Measurements from ENCODE around the gene SNAP91. TPM values are rescaled to one million over a fixed set of nuclear protein-coding genes. Genes with fewer than 3 reads are reported as not detected.

The SNAP91 gene
- total RNA-seq, 3 donors from 2014 or later (not counting 1 experiment from before 2014, with no cell fraction given) = not detected

GRCh38 chr6:83605517-83605916 lies 103.4 kb downstream of the SNAP91 start:
- no peak overlapping the region for H3K27ac Mint-ChIP-seq
- no peaks in the 10 kb centered on the region for H3K36me3 Mint-ChIP-seq
- no peaks in the 10 kb centered on the region for H3K9me3 Mint-ChIP-seq
- Histone ChIP-seq H3K27ac (ENCODE audit: low read length) (no peak overlapping the region), H3K27me3 (ENCODE audit: control insufficient read depth, insufficient read depth, low read length) (no peaks in the 10 kb centered on the region), H3K36me3 (ENCODE audit: control insufficient read depth, insufficient read depth, low read length) (no peaks in the 10 kb centered on the region), H3K4me1 (ENCODE audit: control insufficient read depth, insufficient read depth, low read length) (no peaks in the 10 kb centered on the region), H3K4me3 (ENCODE audit: low read length) (no peak overlapping the region), H3K9me3 (ENCODE audit: control insufficient read depth, insufficient read depth, low read length) (no peaks in the 10 kb centered on the region)
- no peaks in the 10 kb centered on the region for H3K27me3 Mint-ChIP-seq (ENCODE audit: low read depth in 2 of 2)
- TF ChIP-seq CTCF (IDR thresholded peaks at IDR 0.05) = no peak
- DNase-seq (no peak), ATAC-seq (no peak)
- 67% methylated on average over 1 of the region's 1 CpG for WGBS (ENCODE audit: insufficient coverage)
- no peaks in the 10 kb centered on the region for H3K4me1 Mint-ChIP-seq
- H3K4me3 Mint-ChIP-seq = no peak overlapping the region
- intact Hi-C loops (cut with micrococcal nuclease) = no loop called here

GRCh38 chr6:83603551-83603950 lies 105.3 kb downstream of the SNAP91 start:
- no peaks in the 10 kb centered on the region for H3K9me3 ChIP-seq (ENCODE audit: control insufficient read depth, insufficient read depth, low read length)
- Mint-ChIP-seq H3K9me3 (no peaks in the 10 kb centered on the region), H3K4me3 (no peak overlapping the region), H3K4me1 (no peaks in the 10 kb centered on the region), H3K27ac (no peak overlapping the region), H3K27me3 (ENCODE audit: low read depth in 2 of 2) (no peaks in the 10 kb centered on the region), H3K36me3 (no peaks in the 10 kb centered on the region)
- H3K4me3 ChIP-seq (ENCODE audit: low read length) = no peak overlapping the region
- no peaks in the 10 kb centered on the region for H3K36me3 ChIP-seq (ENCODE audit: control insufficient read depth, insufficient read depth, low read length)
- no peak for TF ChIP-seq CTCF (IDR thresholded peaks at IDR 0.05)
- no peaks in the 10 kb centered on the region for H3K4me1 ChIP-seq (ENCODE audit: control insufficient read depth, insufficient read depth, low read length)
- intact Hi-C loops (cut with micrococcal nuclease) = no loop called here
- no peak for DNase-seq
- WGBS (ENCODE audit: insufficient coverage) = 92% methylated on average over 1 of the region's 2 CpGs
- no peaks in the 10 kb centered on the region for H3K27me3 ChIP-seq (ENCODE audit: control insufficient read depth, insufficient read depth, low read length)
- ATAC-seq = no peak
- H3K27ac ChIP-seq (ENCODE audit: low read length) = no peak overlapping the region

- no peaks in the 10 kb centered on the region for H3K36me3 Mint-ChIP-seq
- no peaks in the 10 kb centered on the region for H3K4me1 Mint-ChIP-seq
- H3K4me3 ChIP-seq (ENCODE audit: low read length) = no peak overlapping the region
- WGBS (ENCODE audit: insufficient coverage) = 60% methylated on average over 1 of the region's 3 CpGs
- H3K4me3 Mint-ChIP-seq = no peak overlapping the region
- H3K4me1 ChIP-seq (ENCODE audit: control insufficient read depth, insufficient read depth, low read length) = no peaks in the 10 kb centered on the region
- H3K27ac ChIP-seq (ENCODE audit: low read length) = no peak overlapping the region
- no peaks in the 10 kb centered on the region for H3K9me3 Mint-ChIP-seq
- DNase-seq (no peak), ATAC-seq (no peak)
- H3K27me3 ChIP-seq (ENCODE audit: control insufficient read depth, insufficient read depth, low read length) = no peaks in the 10 kb centered on the region
- no peaks in the 10 kb centered on the region for H3K27me3 Mint-ChIP-seq (ENCODE audit: low read depth in 2 of 2)
- TF ChIP-seq CTCF (IDR thresholded peaks at IDR 0.05) = no peak
- H3K9me3 ChIP-seq (ENCODE audit: control insufficient read depth, insufficient read depth, low read length) = no peaks in the 10 kb centered on the region
- H3K36me3 ChIP-seq (ENCODE audit: control insufficient read depth, insufficient read depth, low read length) = no peaks in the 10 kb centered on the region
- intact Hi-C loops (cut with micrococcal nuclease) = no loop called here
- no peak overlapping the region for H3K27ac Mint-ChIP-seq
Measured at GRCh38 chr6:83601119-83601518, 107.8 kb downstream of the SNAP91 start.

- Mint-ChIP-seq H3K4me3 (no peak overlapping the region), H3K36me3 (no peaks in the 10 kb centered on the region), H3K9me3 (no peaks in the 10 kb centered on the region), H3K27me3 (ENCODE audit: low read depth in 2 of 2) (no peaks in the 10 kb centered on the region), H3K4me1 (no peaks in the 10 kb centered on the region), H3K27ac (no peak overlapping the region)
- no CpG with 5 or more reads among the region's 1 CpG for WGBS (ENCODE audit: insufficient coverage)
- no peak for DNase-seq
- no peaks in the 10 kb centered on the region for H3K4me1 ChIP-seq (ENCODE audit: control insufficient read depth, insufficient read depth, low read length)
- H3K4me3 ChIP-seq (ENCODE audit: low read length) = no peak overlapping the region
- ATAC-seq = no peak
- no peaks in the 10 kb centered on the region for H3K36me3 ChIP-seq (ENCODE audit: control insufficient read depth, insufficient read depth, low read length)
- intact Hi-C loops (cut with micrococcal nuclease) = no loop called here
- H3K9me3 ChIP-seq (ENCODE audit: control insufficient read depth, insufficient read depth, low read length) = no peaks in the 10 kb centered on the region
- H3K27me3 ChIP-seq (ENCODE audit: control insufficient read depth, insufficient read depth, low read length) = no peaks in the 10 kb centered on the region
- TF ChIP-seq CTCF (IDR thresholded peaks at IDR 0.05) = no peak
- no peak overlapping the region for H3K27ac ChIP-seq (ENCODE audit: low read length)
Measured at GRCh38 chr6:83600459-83600858, 108.4 kb downstream of the SNAP91 start.

All from natural killer cell (primary cell).